ENCODE results near the gene ENTPD3.

Gene ENTPD3, protein sequence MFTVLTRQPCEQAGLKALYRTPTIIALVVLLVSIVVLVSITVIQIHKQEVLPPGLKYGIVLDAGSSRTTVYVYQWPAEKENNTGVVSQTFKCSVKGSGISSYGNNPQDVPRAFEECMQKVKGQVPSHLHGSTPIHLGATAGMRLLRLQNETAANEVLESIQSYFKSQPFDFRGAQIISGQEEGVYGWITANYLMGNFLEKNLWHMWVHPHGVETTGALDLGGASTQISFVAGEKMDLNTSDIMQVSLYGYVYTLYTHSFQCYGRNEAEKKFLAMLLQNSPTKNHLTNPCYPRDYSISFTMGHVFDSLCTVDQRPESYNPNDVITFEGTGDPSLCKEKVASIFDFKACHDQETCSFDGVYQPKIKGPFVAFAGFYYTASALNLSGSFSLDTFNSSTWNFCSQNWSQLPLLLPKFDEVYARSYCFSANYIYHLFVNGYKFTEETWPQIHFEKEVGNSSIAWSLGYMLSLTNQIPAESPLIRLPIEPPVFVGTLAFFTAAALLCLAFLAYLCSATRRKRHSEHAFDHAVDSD

DNA sequence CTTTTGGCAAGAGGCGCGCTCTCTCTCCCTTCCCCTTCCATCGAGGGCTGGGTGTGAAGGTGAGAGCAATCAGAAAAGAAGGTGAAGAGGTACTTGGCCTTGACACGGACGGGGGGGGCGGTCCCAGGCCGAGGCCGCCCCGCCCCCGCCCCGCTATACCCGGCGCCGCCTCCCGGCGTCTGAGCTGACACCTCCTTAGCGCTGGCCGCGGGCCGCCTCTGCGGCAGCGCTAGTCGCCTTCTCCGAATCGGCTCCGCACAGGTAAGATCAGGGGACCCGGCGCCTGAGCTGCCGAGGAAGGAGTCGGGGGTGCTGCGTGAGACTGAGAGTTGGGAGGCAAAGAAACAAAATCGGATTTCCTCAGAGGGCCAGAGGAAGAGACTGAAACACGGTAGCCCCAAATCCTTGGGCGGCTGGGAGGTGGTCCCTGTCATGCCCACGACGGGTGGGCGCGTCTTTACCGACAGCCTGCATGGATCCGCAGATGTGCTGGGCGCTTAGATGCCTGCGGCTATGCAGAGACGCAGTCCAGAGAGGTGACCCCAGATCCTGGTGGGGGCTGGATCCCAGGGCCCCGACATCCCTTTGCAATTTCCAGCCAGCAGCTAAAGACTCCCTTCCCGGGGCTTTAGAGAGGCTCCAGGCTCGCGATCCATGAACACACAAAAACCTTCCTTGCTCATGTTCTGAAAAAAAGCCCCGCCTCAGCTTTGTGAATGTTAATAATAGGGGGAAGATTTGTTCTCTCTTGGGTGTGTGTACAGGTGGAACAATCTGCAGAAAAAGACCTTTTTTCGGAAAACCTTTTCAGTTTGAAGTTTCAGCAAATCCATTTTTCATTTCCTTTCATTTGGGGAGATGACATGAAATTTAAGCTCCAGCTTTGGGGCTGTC, at the start of gene ENTPD3:
ENTPD3 (plus strand) TSS at position 184 of the 894 bp plus-strand sequence. CDS start 874 bp downstream, outside the sequence.
- DNase-seq = peak; percentile 15

DNA sequence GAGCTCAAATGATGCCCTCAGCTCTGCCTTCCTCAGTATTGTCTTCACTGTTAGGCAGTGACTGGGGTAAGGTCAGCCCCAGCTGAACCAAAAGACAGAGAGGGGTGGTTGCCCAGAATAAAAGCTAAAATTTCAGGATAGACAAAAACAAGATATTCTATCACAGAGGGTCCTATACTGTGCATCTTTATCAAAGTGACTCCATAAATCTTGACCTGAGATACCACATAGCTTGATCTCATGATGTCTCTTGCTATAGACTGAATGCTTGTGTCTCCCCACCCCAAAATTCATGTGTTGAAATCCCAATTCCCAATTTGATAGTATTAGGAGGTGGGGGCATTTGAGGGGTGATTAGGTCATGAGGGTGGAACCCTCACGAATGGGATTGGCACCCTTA, 47.1 kb upstream of the ENTPD3 start:
- DNase-seq = no peak

DNA sequence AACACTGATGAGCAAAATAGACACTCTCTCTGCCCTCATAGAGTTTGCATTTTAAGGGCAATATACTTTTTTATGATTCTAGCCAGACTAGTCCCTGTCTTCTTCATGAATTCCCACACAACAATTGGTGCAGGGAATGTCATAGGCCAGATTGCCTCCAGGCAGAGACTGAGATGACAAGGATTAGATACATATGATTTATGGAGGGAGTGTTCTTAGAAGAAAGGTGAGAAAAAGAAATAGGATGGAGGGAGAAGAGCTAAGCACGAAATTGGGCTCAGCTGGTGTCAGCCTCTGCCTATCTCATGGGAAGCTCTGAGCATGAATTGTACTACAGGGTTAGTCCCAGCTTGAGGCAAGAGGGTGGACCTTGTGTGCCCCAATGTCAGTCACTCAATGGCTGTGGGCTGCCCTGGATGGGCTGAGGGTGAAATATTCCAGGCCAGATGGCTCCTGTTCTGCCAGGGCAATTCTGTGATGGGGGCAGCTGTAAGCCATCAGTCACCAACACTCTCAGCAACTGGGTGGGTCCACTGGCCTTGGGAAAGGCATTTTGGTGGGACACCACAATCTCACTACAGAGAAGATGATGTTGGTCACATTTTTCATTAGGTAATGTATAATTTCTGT, 46.3 kb upstream of the ENTPD3 start:
- DNase-seq = no peak

DNA sequence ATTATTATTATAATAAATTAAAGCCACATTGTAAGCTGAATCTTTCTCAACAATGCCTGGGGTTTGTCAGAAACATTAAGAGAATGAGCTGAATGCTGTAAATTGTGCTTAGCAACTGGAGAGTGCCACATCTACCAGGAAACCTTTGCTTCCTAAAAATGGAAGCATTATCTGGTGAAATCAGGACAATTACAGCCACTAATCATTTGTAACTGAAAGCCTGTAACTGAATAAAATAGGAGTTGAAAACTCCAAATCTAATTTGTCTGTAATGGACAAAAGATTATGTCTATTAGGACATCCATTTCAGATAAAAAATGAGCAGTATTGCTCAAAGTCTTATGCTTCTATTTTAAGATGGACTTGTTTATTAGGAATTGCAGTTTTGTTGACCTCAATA, 45.3 kb upstream of the ENTPD3 start:
- DNase-seq = no peak

DNA sequence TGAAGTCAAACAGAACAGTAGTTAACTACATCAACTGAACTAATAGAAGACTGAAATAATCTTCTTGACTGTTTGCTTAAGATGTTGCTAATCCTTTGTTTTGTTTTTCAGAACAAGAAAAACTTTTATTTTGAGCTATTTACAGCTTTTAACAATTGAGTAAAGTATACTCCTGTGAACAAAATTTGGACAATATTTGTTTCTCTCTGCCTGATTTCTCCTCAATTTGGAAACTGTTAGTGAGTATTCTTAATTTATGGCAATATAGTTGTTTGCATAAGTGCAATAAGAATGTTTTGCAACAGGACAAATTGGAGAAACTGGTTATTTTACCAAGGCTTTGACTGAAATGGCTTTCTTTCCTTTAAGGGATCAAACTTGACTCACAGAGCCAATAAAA, 36.5 kb upstream of the ENTPD3 start:
- DNase-seq = no peak

DNA sequence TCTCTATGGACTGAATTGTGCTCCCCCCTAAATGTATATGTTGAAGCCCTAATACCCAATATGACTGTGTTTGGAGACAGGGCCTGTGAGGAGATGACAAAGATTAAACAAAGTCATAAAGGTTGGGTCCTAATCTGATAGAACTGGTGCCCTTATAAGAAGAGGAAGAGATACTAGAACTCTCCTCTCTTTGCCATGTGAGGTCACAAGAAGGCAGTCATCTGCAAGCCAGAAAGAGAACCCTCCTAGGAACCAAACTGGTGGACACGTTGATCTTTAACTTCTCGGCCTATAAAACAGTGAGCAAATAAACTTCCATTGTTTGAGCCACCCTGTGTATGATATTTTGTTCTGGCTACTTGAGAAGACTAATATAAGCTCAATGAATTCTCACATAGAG, 31.6 kb upstream of the ENTPD3 start:
- DNase-seq = no peak

DNA sequence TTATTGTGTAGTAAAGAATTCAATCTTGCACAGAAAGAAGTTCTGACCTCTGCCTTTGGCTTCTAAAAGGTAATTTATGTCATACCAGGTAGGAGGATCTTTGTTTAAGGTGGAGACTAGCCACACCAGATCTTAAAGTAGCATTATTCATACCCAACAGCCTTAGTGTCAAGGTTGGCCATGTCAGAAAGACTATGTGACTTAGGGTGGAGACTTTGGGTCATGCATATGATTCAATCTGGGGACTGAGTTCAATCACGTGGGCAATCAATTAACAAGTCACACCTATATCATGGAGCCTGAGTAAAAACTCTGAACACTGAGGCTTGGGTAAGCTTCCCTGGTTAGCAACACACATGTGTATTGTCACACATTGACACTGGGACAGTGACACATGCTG, 28.5 kb upstream of the ENTPD3 start:
- DNase-seq = no peak

DNA sequence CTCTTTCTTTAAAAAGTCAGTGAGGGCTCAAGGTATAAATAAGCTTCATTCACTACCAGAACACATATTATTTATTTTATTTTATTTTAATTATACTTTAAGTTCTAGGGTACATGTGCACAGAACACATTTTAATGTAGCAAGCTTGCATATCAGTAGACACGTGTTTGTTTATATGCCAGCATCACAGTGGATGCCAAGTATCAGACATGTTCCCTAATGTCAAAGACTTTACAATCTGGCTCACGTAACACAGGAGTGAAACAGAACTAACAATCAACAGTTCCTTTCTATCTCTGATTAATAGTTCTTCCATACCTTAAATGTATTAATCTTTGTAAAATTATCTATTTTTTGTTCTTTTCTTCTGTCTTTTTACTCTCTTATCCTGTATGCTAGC, 23.3 kb upstream of the ENTPD3 start:
- DNase-seq = no peak

DNA sequence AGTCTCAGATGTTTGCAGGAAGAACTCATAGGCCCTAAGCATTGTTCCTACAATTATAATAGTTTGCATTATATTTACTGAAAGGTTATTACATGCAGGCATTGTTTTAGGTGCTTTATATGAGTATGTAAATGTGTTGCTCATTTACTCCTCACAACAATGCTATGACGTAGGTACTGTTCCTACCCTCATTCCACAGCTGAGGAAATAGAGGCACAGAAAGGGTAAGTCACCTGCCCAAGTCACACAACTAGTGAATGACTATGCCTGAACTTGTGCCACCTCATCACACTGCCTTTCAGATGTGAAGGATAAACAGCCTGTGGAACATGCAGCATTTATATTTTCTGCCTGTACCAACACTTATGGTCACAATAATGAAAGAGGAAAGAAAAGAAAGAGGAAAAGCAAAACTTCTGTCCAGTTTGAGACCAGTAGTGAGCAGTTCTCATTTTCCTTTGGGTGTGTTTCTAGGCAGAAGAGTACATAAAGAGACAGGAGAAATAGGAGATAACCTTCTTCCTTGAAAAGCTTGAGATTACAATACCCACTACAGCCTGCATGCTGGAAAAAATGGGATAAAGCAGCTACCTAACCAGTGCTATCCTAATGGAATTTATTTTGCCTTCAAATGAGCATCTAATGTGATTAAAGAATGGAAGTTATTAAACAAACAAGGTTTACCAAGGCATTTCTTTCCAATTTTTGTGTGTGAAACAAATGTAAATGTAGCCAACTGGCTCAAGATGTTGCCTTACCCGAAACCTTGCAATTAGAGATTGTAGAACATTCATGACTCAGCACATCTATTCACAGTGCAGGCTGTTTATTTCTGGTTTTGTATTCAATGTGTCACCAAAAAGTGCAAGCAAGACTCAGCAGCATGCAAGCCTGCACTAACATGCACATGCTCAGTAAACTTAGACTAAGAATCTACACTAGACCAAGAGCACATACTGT, 20.5 kb upstream of the ENTPD3 start:
- no peak for DNase-seq

DNA sequence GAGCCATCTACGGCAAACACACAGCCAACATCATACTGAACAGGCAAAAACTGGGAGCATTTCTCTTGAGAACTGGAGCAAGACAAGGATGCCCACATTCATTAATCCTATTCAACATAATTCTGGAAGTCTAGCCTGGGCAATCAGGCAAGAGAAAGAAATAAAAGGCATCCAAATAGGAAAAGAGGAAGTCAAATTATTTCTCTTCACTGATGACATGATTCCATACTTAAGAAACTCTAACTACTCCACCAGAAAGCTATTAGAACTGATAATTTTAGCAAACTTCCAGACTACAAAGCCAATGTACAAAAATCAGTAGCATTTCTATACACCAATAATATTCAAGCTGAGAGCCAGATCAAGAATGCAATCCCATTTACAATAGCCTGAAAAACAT, 17.3 kb upstream of the ENTPD3 start:
- no peak for DNase-seq

DNA sequence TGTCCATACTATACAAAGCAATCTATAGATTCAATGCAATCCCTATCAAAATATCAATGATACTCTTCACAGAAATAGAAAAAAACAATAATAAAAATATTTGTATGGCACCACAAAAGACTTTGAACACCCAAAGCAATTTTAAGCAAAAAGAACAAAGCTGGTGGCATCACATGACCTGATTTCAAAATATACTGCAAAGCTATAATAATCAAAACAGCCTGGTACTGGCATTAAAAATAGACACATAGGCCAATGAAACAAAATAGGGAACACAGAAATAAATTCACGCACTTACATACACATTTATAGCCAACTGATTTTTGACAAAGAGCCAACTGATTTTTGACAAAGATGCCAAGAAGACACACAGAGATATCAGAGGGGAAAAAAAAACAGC, 9.2 kb upstream of the ENTPD3 start:
- DNase-seq = no peak

DNA sequence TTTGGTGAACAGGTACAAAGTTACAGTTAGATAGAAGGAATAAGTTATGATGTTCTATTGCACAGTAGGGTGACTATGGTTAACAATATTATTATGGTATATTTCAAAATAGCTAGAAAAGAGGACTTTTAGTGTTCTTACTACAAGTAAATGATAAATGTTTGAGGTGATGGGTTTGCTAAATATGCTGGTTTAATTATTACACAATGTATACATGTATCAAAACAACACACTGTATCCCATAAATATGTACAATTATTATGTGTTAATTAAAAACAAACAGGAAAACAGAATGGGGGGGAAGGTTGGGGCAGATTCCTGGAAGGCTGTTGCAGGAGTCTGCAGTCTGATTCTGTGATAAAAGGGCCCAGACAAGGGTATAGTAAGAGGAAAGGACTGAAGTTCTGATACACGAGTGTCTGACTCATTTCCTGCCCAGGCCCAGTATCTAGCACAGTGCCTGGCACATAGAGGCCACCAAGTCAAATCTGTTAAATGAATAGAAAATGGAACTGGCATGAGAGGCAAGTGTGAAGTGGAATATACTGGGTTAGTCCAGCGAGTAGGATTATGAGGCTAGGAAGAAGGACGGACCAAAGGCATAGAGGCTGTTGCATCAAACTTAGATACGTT, 7.2 kb upstream of the ENTPD3 start:
- DNase-seq = no peak

DNA sequence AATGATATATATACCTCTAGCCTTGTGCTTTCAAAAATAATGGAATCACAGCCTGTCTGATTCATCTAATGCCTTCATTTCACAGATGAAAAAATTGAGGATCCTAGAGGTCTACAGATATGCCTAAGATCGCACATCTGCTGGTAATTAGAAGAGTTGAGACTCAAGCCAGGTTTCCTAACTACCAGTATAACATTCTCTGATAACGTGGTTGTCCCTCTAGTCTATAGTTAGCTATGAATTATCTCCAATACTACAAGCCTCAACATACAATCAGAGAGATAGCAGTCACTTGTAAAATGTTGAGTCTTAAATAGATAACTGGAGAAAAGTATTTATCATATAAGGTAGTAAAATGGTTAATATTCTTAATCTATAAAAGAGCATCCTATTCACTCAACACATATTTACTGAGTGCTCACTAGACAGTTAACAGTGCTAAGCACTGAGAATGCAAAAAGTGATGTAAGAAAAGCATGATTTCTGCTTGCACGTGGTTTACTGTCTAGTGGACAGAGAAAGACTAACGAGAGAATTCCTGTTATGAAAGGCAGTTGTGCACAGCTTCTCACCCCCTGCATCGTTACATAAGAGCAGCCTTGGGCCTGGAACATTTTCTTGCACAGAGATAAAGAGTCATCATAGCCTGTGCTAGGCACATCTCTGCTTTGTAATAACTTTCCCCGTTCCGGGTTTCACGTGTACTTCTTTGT, 4.9 kb upstream of the ENTPD3 start:
- DNase-seq = no peak

DNA sequence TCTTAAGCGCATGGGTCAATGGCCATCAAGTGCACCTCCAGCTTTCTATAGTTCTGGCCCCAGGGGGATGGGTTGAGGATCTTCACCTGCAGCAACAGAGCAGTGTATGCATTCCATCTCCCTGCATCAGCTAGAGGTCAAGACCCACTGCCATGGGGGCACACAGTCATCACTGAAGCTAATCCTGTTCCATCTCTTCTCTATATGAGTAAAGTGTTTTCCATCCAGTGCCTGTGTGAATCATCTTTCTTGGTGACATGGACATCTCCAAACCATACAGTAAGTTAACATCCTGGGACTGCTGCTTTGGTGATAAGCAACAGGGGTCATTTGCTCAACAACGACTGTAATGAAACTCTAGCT, 4.4 kb upstream of the ENTPD3 start:
- DNase-seq = no peak

DNA sequence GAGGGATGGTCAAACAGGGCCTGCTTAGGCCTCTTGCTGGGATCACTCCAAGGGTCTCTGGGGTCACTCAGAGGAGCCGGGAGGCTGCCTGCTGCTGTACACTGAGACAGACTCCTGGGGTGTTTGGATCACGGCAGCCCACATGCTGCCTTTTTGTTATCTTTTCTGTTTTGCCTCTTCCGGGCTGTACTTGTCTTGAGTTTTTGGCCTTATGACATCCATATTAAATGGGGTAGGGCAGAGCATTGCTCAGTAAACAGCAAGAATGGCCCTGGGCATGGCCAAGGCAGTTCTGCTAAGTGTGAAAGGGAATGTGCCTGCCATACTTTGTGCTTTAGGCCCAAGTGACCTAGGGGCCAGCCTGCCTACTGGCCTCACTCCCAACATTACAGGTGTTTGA, 771 bp upstream of the ENTPD3 start:
- no peak for DNase-seq

DNA sequence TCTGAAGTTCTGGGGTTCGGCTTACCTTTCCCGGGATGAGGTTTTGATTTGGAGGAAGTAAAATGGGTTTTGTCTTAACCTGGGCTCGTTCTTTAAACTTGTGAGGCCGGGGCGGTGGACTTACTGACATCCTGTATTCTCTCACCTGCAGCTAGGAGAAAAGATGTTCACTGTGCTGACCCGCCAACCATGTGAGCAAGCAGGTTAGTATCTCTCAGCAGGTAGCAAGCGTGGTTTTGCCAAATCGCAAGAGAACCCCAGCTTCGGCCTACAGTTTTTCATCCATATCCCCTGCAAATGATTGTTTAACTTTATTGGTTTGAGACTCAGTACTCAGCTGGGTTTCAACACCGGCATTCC, 891 bp downstream of the ENTPD3 start:
- DNase-seq = no peak

DNA sequence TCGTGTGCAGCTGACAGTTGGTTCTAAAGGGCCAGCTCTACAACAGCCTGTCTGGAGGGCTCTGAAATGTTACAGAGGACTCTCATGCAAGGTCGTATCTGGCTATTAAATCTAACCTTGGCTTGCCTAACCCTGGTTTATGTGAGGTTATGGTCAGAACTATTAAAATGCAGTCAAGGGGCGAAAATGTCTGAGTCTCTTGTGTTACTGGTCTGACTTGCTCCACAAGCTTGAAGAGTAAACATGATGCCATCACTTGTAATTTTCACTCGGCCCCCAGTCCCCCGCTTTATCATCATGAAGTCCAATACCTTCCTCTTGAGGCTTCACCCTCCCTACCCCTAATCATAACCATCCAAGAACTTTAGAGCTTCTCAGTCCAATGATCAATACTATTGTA, 9.4 kb downstream of the ENTPD3 start:
- DNase-seq = no peak

DNA sequence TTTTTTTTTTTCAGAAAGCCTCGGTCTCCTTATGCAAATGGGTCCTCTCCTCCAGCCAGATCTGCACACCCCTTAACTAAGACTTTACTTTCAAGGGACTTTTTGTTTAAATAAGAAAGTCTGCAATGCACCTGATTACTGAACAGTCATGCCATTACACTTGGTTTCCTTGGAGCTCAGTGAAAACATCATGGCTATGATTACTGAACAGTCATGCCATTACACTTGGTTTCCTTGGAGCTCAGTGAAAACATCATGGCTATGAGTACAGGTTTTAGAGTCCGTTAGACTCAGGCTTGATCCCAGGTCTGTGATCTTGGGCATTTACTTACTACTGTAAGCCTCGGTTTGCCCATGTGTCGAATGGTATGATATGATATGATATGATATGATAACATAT, 10.1 kb downstream of the ENTPD3 start:
- DNase-seq = no peak

DNA sequence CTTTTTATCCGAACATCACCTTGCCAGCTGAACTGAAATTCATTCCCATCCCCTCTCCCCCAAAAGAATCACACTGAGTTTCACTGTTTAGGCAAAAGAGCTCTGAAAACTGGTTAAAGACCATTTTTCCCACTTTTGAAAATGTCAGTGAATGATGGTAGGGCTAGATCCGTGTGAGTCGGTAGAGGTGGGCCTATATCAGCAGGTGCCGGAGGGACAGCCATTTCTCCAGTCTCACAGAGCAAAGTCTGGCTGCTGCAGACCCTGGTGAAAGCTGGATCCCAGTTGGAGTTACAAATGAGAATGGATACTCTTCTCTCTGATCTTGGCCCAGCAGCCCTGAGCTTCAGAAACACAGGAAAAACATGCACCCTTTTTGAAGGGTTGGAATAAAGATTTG, 10.9 kb downstream of the ENTPD3 start:
- DNase-seq = no peak

DNA sequence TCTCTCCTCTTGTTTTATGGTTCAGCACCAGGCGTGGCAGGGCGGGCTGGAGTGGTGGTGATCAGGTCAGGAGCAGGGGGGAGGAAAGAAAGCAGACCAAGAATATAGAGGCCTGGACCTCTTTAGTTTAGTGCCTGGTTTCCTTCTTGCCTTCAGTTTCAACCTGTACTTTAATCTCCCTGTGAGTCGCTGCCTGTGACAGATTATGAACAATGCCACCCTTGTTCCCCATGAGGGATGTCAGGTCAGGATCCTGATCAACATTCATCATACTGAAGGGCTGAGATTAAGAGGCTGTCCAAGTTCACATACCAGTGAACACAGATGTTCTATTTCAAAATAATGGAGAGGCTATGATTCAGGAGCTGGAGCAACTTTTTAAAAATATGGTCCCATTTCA, 11.4 kb downstream of the ENTPD3 start:
- DNase-seq = no peak

DNA sequence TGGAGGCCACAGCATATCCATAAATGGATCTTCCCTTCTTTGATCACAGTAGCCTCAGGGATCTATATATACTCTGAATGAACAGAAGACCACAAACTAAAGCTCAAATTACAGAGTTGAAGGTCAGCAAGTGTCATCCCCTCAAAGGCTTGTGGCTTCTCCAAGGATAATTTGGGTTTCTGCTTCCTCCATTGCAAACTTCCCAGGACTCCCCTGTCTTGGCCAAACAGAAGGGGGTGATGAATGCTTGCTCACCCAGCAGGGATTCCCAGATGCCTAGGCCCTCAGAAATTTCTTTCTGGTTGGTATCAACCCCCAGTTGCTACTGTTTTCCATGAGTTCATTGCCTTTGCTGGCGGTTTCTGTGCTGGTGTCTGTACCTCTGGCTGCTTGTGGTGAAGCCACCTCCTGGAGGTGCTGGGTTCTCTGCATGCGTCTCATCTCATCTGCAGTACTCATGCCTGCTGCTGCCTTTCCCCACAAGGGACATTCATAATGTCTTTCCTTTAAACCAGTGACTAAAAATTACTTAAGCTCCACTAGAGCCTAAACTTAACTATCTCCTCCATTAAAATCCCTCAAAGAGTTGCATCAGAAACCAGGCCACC, 17.7 kb downstream of the ENTPD3 start:
- DNase-seq = no peak
